ENCODE measurements around the gene PLD5. TPM values are rescaled to one million over a fixed set of nuclear protein-coding genes. Genes with fewer than 3 reads are reported as not detected.

The PLD5 gene
- total and polyA plus RNA-seq, 2 donors (not counting 3 experiments of a cell fraction or from before 2014, with no cell fraction given): not detected

DNA sequence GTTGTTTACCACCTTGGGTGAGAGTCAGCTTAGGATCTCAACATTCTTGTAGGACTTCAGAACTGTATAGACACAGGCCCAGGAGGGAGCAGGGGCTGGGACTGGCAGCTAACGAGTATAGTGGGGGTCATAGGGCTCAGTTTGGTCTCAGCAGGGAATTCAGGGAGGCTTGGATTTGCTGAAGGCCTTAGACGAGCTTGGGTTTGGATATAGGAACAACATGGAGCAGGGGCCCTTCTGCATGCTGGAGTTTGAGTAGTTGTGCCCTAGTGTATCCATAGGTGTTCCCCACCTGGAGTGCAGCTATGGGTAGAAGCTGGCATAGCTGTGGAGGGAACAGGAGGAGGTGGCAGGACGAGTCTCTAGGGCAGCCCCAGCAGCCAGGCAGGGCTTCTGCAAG, 462.2 kb downstream of the PLD5 start:
- dilution Hi-C loops (cut with MboI; ENCODE audit: extremely low pct_ligation_motif_present, low sequenced_read_pairs): no loop called here
- peaks cover 2% of the 10 kb centered on the region for H3K9me3 ChIP-seq (replicated peaks; ENCODE audit: control insufficient read depth, insufficient read depth, low read length)
- DNase-seq (ENCODE audit: low read depth, low spot score): no peak
- H3K79me2 ChIP-seq (ENCODE audit: control insufficient read depth, insufficient read depth, low read length): no peaks in the 10 kb centered on the region
- H3K4me2 ChIP-seq (ENCODE audit: insufficient read depth, low read length): no peak overlapping the region
- H3K36me3 ChIP-seq (ENCODE audit: control insufficient read depth in 2 of 2, extremely low read depth in 1 of 2, insufficient read depth in 2 of 2, low read length in 2 of 2): no peaks in the 10 kb centered on the region
- ChIA-PET CTCF (no interaction called here), POLR2A (no interaction called here)
- H3K4me1 ChIP-seq (ENCODE audit: control insufficient read depth, extremely low read depth, insufficient read depth, low read length): no peaks in the 10 kb centered on the region
- H3K9ac ChIP-seq (replicated peaks; ENCODE audit: extremely low read depth, insufficient read depth, low read length): no peak overlapping the region
- intact Hi-C loops (cut with micrococcal nuclease): no loop called here
- no peak overlapping the region for H3K4me3 ChIP-seq (replicated peaks in 1 of 3; ENCODE audit: insufficient read depth in 1 of 3, low read depth in 1 of 3, low read length in 3 of 3)
- no peaks in the 10 kb centered on the region for H3K27me3 ChIP-seq (ENCODE audit: control insufficient read depth in 2 of 2, insufficient read depth in 2 of 2, low read length in 2 of 2)
- BruUV-seq (replicated peaks): no TSS peak
- no peak overlapping the region for H2AFZ ChIP-seq (ENCODE audit: low read depth, low read length)
- H4K20me1 ChIP-seq (replicated peaks; ENCODE audit: control insufficient read depth, extremely low read depth, insufficient read depth, low read length): no peaks in the 10 kb centered on the region
- no peaks in the 10 kb centered on the region for H3K9me1 ChIP-seq (replicated peaks; ENCODE audit: control insufficient read depth, extremely low read depth, insufficient read depth, low read length)
- no peak overlapping the region for H3K27ac ChIP-seq (ENCODE audit: insufficient read depth, low read depth, low read length)
- TF ChIP-seq POLR2AphosphoS5 (IDR thresholded peaks at IDR 0.05; ENCODE audit: insufficient read depth, low read depth, low read length): no peak
- TF ChIP-seq FOS (IDR thresholded peaks at IDR 0.05; ENCODE audit: borderline replicate concordance, insufficient read depth, low read length): no peak
- TF ChIP-seq MYC (IDR thresholded peaks at IDR 0.05; ENCODE audit: low read depth, low read length): no peak
- TF ChIP-seq, protein P1, sequence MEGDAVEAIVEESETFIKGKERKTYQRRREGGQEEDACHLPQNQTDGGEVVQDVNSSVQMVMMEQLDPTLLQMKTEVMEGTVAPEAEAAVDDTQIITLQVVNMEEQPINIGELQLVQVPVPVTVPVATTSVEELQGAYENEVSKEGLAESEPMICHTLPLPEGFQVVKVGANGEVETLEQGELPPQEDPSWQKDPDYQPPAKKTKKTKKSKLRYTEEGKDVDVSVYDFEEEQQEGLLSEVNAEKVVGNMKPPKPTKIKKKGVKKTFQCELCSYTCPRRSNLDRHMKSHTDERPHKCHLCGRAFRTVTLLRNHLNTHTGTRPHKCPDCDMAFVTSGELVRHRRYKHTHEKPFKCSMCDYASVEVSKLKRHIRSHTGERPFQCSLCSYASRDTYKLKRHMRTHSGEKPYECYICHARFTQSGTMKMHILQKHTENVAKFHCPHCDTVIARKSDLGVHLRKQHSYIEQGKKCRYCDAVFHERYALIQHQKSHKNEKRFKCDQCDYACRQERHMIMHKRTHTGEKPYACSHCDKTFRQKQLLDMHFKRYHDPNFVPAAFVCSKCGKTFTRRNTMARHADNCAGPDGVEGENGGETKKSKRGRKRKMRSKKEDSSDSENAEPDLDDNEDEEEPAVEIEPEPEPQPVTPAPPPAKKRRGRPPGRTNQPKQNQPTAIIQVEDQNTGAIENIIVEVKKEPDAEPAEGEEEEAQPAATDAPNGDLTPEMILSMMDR (IDR thresholded peaks at IDR 0.05; ENCODE audit: extremely low read depth in 1 of 2, insufficient read depth in 1 of 2, low read depth in 1 of 2, low read length in 2 of 2): no peak
- no peak for TF ChIP-seq POLR2A (IDR thresholded peaks at IDR 0.05; ENCODE audit: low read depth, low read length)
- no peak for TF ChIP-seq EZH2 (IDR thresholded peaks at IDR 0.05; ENCODE audit: borderline replicate concordance, low read depth, low read length, severe bottlenecking)
- no peak for TF ChIP-seq JUN (IDR thresholded peaks at IDR 0.05; ENCODE audit: borderline replicate concordance, insufficient read depth, insufficient read length, low read depth)
- FAIRE-seq: no peak

DNA sequence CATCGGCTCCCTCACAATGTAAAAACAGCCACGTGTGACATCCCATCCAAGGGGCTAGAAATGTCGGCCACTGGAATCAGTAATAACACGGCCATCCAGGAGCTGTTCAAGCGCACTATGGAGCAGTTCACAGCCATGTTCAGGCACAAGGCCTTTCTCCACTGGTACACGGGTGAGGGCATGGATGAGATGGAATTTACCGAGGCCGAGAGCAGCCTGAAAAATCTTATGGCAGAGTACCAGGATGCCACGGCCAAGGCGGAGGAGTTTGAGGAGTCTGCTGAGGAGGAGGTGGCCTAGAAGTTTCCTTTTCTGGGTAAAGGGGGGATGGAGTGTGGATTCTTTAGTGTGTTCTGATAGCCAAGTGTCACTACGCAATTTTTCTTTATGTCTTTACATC, 464.5 kb downstream of the PLD5 start:
- no peaks in the 10 kb centered on the region for H3K36me3 ChIP-seq (ENCODE audit: control insufficient read depth in 2 of 2, extremely low read depth in 1 of 2, insufficient read depth in 2 of 2, low read length in 2 of 2)
- no peak overlapping the region for H2AFZ ChIP-seq (ENCODE audit: low read depth, low read length)
- ChIA-PET CTCF (no interaction called here), POLR2A (no interaction called here)
- no peaks in the 10 kb centered on the region for H4K20me1 ChIP-seq (replicated peaks; ENCODE audit: control insufficient read depth, extremely low read depth, insufficient read depth, low read length)
- DNase-seq (ENCODE audit: low read depth, low spot score) (no peak), FAIRE-seq (no peak)
- H3K27me3 ChIP-seq (ENCODE audit: control insufficient read depth in 2 of 2, insufficient read depth in 2 of 2, low read length in 2 of 2): no peaks in the 10 kb centered on the region
- no peaks in the 10 kb centered on the region for H3K9me1 ChIP-seq (replicated peaks; ENCODE audit: control insufficient read depth, extremely low read depth, insufficient read depth, low read length)
- H3K4me2 ChIP-seq (ENCODE audit: insufficient read depth, low read length): no peak overlapping the region
- no peak overlapping the region for H3K4me3 ChIP-seq (replicated peaks in 1 of 3; ENCODE audit: insufficient read depth in 1 of 3, low read depth in 1 of 3, low read length in 3 of 3)
- H3K79me2 ChIP-seq (ENCODE audit: control insufficient read depth, insufficient read depth, low read length): no peaks in the 10 kb centered on the region
- no peaks in the 10 kb centered on the region for H3K4me1 ChIP-seq (ENCODE audit: control insufficient read depth, extremely low read depth, insufficient read depth, low read length)
- intact Hi-C loops (cut with micrococcal nuclease): no loop called here
- peaks cover 2% of the 10 kb centered on the region for H3K9me3 ChIP-seq (replicated peaks; ENCODE audit: control insufficient read depth, insufficient read depth, low read length)
- BruUV-seq (replicated peaks): no TSS peak
- dilution Hi-C loops (cut with MboI; ENCODE audit: extremely low pct_ligation_motif_present, low sequenced_read_pairs): no loop called here
- H3K27ac ChIP-seq (ENCODE audit: insufficient read depth, low read depth, low read length): no peak overlapping the region
- H3K9ac ChIP-seq (replicated peaks; ENCODE audit: extremely low read depth, insufficient read depth, low read length): no peak overlapping the region
- no peak for TF ChIP-seq POLR2AphosphoS5 (IDR thresholded peaks at IDR 0.05; ENCODE audit: insufficient read depth, low read depth, low read length)
- no peak for TF ChIP-seq FOS (IDR thresholded peaks at IDR 0.05; ENCODE audit: borderline replicate concordance, insufficient read depth, low read length)
- TF ChIP-seq, protein P1 (IDR thresholded peaks at IDR 0.05; ENCODE audit: extremely low read depth in 1 of 2, insufficient read depth in 1 of 2, low read depth in 1 of 2, low read length in 2 of 2): no peak
- TF ChIP-seq GATA2 (IDR thresholded peaks at IDR 0.05; ENCODE audit: insufficient read depth, insufficient read length, low read depth, low read length): no peak
- no peak for TF ChIP-seq POLR2A (IDR thresholded peaks at IDR 0.05; ENCODE audit: low read depth, low read length)
- TF ChIP-seq JUN (IDR thresholded peaks at IDR 0.05; ENCODE audit: borderline replicate concordance, insufficient read depth, insufficient read length, low read depth): no peak
- TF ChIP-seq EZH2 (IDR thresholded peaks at IDR 0.05; ENCODE audit: borderline replicate concordance, low read depth, low read length, severe bottlenecking): no peak
- no peak for TF ChIP-seq MYC (IDR thresholded peaks at IDR 0.05; ENCODE audit: low read depth, low read length)
- TF ChIP-seq, protein P2, sequence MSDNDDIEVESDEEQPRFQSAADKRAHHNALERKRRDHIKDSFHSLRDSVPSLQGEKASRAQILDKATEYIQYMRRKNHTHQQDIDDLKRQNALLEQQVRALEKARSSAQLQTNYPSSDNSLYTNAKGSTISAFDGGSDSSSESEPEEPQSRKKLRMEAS (IDR thresholded peaks at IDR 0.05; ENCODE audit: insufficient read depth, insufficient read length): no peak

Data from endothelial cell of umbilical vein (primary cell).